ENCODE results near the gene ABHD2.
"Not testable (repeated sequence)": the region's sequence is repeated elsewhere in the genome, so short reads cannot be mapped to it uniquely, and the experiment has no call there.

ABHD2 gene

GRCh38 chr15:89075846-89076245 is 12.4 kb upstream of the ABHD2 start:
- no peaks in the 10 kb centered on the region for H3K4me1 ChIP-seq (ENCODE audit: insufficient read depth, insufficient read length)
- TF ChIP-seq SUZ12 (IDR thresholded peaks at IDR 0.05; ENCODE audit: extremely low read depth, insufficient read depth, insufficient read length) (no peak), ZNF274 (IDR thresholded peaks at IDR 0.05; ENCODE audit: low read depth, low read length) (no peak)
- H3K27me3 ChIP-seq (ENCODE audit: insufficient read depth, insufficient read length): no peaks in the 10 kb centered on the region
- DNase-seq (ENCODE audit: low read depth, low spot score): no peak
- no peak overlapping the region for H3K9ac ChIP-seq (ENCODE audit: insufficient read length, low read depth)
- H3K36me3 ChIP-seq (ENCODE audit: insufficient read depth, insufficient read length, low read length): no peaks in the 10 kb centered on the region
- no peak overlapping the region for H3K4me3 ChIP-seq (ENCODE audit: insufficient read length, low read depth)
- H3K9me3 ChIP-seq (ENCODE audit: insufficient read depth, low read length): no peaks in the 10 kb centered on the region

GRCh38 chr15:89077750-89078149 is 10.5 kb upstream of the ABHD2 start:
- no peak for DNase-seq (ENCODE audit: low read depth, low spot score)
- no peaks in the 10 kb centered on the region for H3K36me3 ChIP-seq (ENCODE audit: insufficient read depth, insufficient read length, low read length)
- no peak overlapping the region for H3K4me3 ChIP-seq (ENCODE audit: insufficient read length, low read depth)
- no peak overlapping the region for H3K9ac ChIP-seq (ENCODE audit: insufficient read length, low read depth)
- H3K27me3 ChIP-seq (ENCODE audit: insufficient read depth, insufficient read length): no peaks in the 10 kb centered on the region
- H3K4me1 ChIP-seq (ENCODE audit: insufficient read depth, insufficient read length): no peaks in the 10 kb centered on the region
- no peaks in the 10 kb centered on the region for H3K9me3 ChIP-seq (ENCODE audit: insufficient read depth, low read length)
- TF ChIP-seq YY1 (IDR thresholded peaks at IDR 0.05; ENCODE audit: insufficient read depth, insufficient read length): no peak
- no peak for TF ChIP-seq ZNF274 (IDR thresholded peaks at IDR 0.05; ENCODE audit: low read depth, low read length)
- no peak for TF ChIP-seq SUZ12 (IDR thresholded peaks at IDR 0.05; ENCODE audit: extremely low read depth, insufficient read depth, insufficient read length)

- no peaks in the 10 kb centered on the region for H3K9me3 ChIP-seq (ENCODE audit: insufficient read depth, low read length)
- TF ChIP-seq ZNF274 (IDR thresholded peaks at IDR 0.05; ENCODE audit: low read depth, low read length) (no peak), SUZ12 (IDR thresholded peaks at IDR 0.05; ENCODE audit: extremely low read depth, insufficient read depth, insufficient read length) (no peak), YY1 (IDR thresholded peaks at IDR 0.05; ENCODE audit: insufficient read depth, insufficient read length) (no peak)
- H3K36me3 ChIP-seq (ENCODE audit: insufficient read depth, insufficient read length, low read length): no peaks in the 10 kb centered on the region
- H3K4me3 ChIP-seq (ENCODE audit: insufficient read length, low read depth): no peak overlapping the region
- H3K9ac ChIP-seq (ENCODE audit: insufficient read length, low read depth): no peak overlapping the region
- DNase-seq (ENCODE audit: low read depth, low spot score): no peak
- no peaks in the 10 kb centered on the region for H3K27me3 ChIP-seq (ENCODE audit: insufficient read depth, insufficient read length)
- H3K4me1 ChIP-seq (ENCODE audit: insufficient read depth, insufficient read length): no peaks in the 10 kb centered on the region
Measured at GRCh38 chr15:89078851-89079810, 9.1 kb upstream of the ABHD2 start.

- DNase-seq (ENCODE audit: low read depth, low spot score): no peak
- Histone ChIP-seq H3K9me3 (ENCODE audit: insufficient read depth, low read length) (no peaks in the 10 kb centered on the region), H3K4me3 (ENCODE audit: insufficient read length, low read depth) (no peak overlapping the region), H3K27me3 (ENCODE audit: insufficient read depth, insufficient read length) (no peaks in the 10 kb centered on the region), H3K36me3 (ENCODE audit: insufficient read depth, insufficient read length, low read length) (no peaks in the 10 kb centered on the region), H3K4me1 (ENCODE audit: insufficient read depth, insufficient read length) (no peaks in the 10 kb centered on the region), H3K9ac (ENCODE audit: insufficient read length, low read depth) (no peak overlapping the region)
- TF ChIP-seq YY1 (IDR thresholded peaks at IDR 0.05; ENCODE audit: insufficient read depth, insufficient read length) (no peak), ZNF274 (IDR thresholded peaks at IDR 0.05; ENCODE audit: low read depth, low read length) (no peak), SUZ12 (IDR thresholded peaks at IDR 0.05; ENCODE audit: extremely low read depth, insufficient read depth, insufficient read length) (no peak)
Measured at GRCh38 chr15:89081878-89082277, 6.4 kb upstream of the ABHD2 start.

GRCh38 chr15:89083246-89083645 is 5.0 kb upstream of the ABHD2 start:
- DNase-seq (ENCODE audit: low read depth, low spot score): no peak
- no peak for TF ChIP-seq ZNF274 (IDR thresholded peaks at IDR 0.05; ENCODE audit: low read depth, low read length)
- no peak for TF ChIP-seq YY1 (IDR thresholded peaks at IDR 0.05; ENCODE audit: insufficient read depth, insufficient read length)
- no peak for TF ChIP-seq SUZ12 (IDR thresholded peaks at IDR 0.05; ENCODE audit: extremely low read depth, insufficient read depth, insufficient read length)
- no peaks in the 10 kb centered on the region for H3K27me3 ChIP-seq (ENCODE audit: insufficient read depth, insufficient read length)

GRCh38 chr15:89085289-89085926 is 2.8 kb upstream of the ABHD2 start:
- Histone ChIP-seq H3K4me3 (ENCODE audit: insufficient read length, low read depth) (no peak overlapping the region), H3K9me3 (ENCODE audit: insufficient read depth, low read length) (no peaks in the 10 kb centered on the region), H3K36me3 (ENCODE audit: insufficient read depth, insufficient read length, low read length) (no peaks in the 10 kb centered on the region), H3K27me3 (ENCODE audit: insufficient read depth, insufficient read length) (peaks cover 11% of the 10 kb centered on the region), H3K9ac (ENCODE audit: insufficient read length, low read depth) (peak overlapping the region; percentile 36), H3K4me1 (ENCODE audit: insufficient read depth, insufficient read length) (peaks cover 8% of the 10 kb centered on the region)
- DNase-seq (ENCODE audit: low read depth, low spot score): no peak
- TF ChIP-seq SUZ12 (IDR thresholded peaks at IDR 0.05; ENCODE audit: extremely low read depth, insufficient read depth, insufficient read length) (no peak), ZNF274 (IDR thresholded peaks at IDR 0.05; ENCODE audit: low read depth, low read length) (no peak), YY1 (IDR thresholded peaks at IDR 0.05; ENCODE audit: insufficient read depth, insufficient read length) (no peak)

More at GRCh38 chr15:89083246-89083645, 5.0 kb upstream of the ABHD2 start:
- Histone ChIP-seq H3K9ac (ENCODE audit: insufficient read length, low read depth) (no peak overlapping the region), H3K4me3 (ENCODE audit: insufficient read length, low read depth) (no peak overlapping the region), H3K4me1 (ENCODE audit: insufficient read depth, insufficient read length) (peaks cover 4% of the 10 kb centered on the region), H3K9me3 (ENCODE audit: insufficient read depth, low read length) (no peaks in the 10 kb centered on the region), H3K36me3 (ENCODE audit: insufficient read depth, insufficient read length, low read length) (no peaks in the 10 kb centered on the region)

GRCh38 chr15:89085933-89086332 is 2.3 kb upstream of the ABHD2 start:
- not testable (repeated sequence) for H3K4me3 ChIP-seq (ENCODE audit: insufficient read length, low read depth); H3K4me1 ChIP-seq (ENCODE audit: insufficient read depth, insufficient read length); DNase-seq (ENCODE audit: low read depth, low spot score)

GRCh38 chr15:89086390-89086789 is 1.9 kb upstream of the ABHD2 start:
- not testable (repeated sequence) for DNase-seq (ENCODE audit: low read depth, low spot score); H3K9ac ChIP-seq (ENCODE audit: insufficient read length, low read depth); H3K9me3 ChIP-seq (ENCODE audit: insufficient read depth, low read length); H3K36me3 ChIP-seq (ENCODE audit: insufficient read depth, insufficient read length, low read length); H3K4me1 ChIP-seq (ENCODE audit: insufficient read depth, insufficient read length); H3K4me3 ChIP-seq (ENCODE audit: insufficient read length, low read depth)
- H3K27me3 ChIP-seq (ENCODE audit: insufficient read depth, insufficient read length): peaks cover 11% of the 10 kb centered on the region

More at GRCh38 chr15:89085933-89086332, 2.3 kb upstream of the ABHD2 start:
- H3K9me3 ChIP-seq (ENCODE audit: insufficient read depth, low read length); H3K36me3 ChIP-seq (ENCODE audit: insufficient read depth, insufficient read length, low read length): not testable (repeated sequence)
- peaks cover 11% of the 10 kb centered on the region for H3K27me3 ChIP-seq (ENCODE audit: insufficient read depth, insufficient read length)
- peak overlapping the region; percentile 36 for H3K9ac ChIP-seq (ENCODE audit: insufficient read length, low read depth)

Data from NT2/D1 (cell line).